ENCODE results near the gene NPW. TPM values are rescaled to one million over a fixed set of nuclear protein-coding genes. Genes with fewer than 3 reads are reported as not detected.
"Not testable (repeated sequence)": the region's sequence is repeated elsewhere in the genome, so short reads cannot be mapped to it uniquely, and the experiment has no call there.

Gene NPW
- total and polyA plus RNA-seq, 7 donors: 0.14 to 0.66 (median 0.43) TPM; not detected in 4

- Histone ChIP-seq H3K4me3 (peak overlapping the region; percentile 66), H3K27ac (peak overlapping the region; percentile 76), H3K36me3 (ENCODE audit: insufficient read depth in 1 of 2, low read depth in 1 of 2) (peaks cover 0 to 11% of the 10 kb centered on the region in 2 donors), H3K4me1 (peaks cover 8% of the 10 kb centered on the region), H3K27me3 (ENCODE audit: insufficient read depth in 3 of 3, low read length in 2 of 3) (no peaks in the 10 kb centered on the region), H3K9me3 (no peaks in the 10 kb centered on the region)
- intact Hi-C loops (cut with DNase I): no loop called here
- ATAC-seq: peak; percentile 17 to 38 (median 26)
- TF ChIP-seq CTCF (IDR thresholded peaks at IDR 0.05): no peak
- no peak for DNase-seq
- WGBS, 3 donors: 62 to 66% (median 64%) methylated on average over 7 to 15 of the region's 15 CpGs
Measured at GRCh38 chr16:2032285-2033056, 12.9 kb downstream of the NPW start.

- DNase-seq: peak in 1 of 2 donors; percentile 61
- peaks cover 0 to 12% of the 10 kb centered on the region in 2 donors for H3K36me3 ChIP-seq (ENCODE audit: insufficient read depth in 1 of 2, low read depth in 1 of 2)
- H3K4me1 ChIP-seq: peaks cover under 1% of the 10 kb centered on the region
- H3K9me3 ChIP-seq: no peaks in the 10 kb centered on the region
- H3K27ac ChIP-seq: peak overlapping the region; percentile 76
- peak overlapping the region; percentile 66 for H3K4me3 ChIP-seq
- no peaks in the 10 kb centered on the region for H3K27me3 ChIP-seq (ENCODE audit: insufficient read depth in 3 of 3, low read length in 2 of 3)
- 37 to 43% (median 38%) methylated on average over 30 to 37 of the region's 37 CpGs for WGBS, 3 donors
- peak; percentile 23 to 53 (median 42) for ATAC-seq
- no peak for TF ChIP-seq CTCF (IDR thresholded peaks at IDR 0.05)
- intact Hi-C loops (cut with DNase I): no loop called here
Measured at GRCh38 chr16:2033057-2033908, 13.7 kb downstream of the NPW start.

GRCh38 chr16:2033909-2034695 is 14.5 kb downstream of the NPW start:
- peaks cover 0 to 12% of the 10 kb centered on the region in 2 donors for H3K36me3 ChIP-seq (ENCODE audit: insufficient read depth in 1 of 2, low read depth in 1 of 2)
- not testable (repeated sequence) for DNase-seq
- peak overlapping the region; percentile 66 for H3K4me3 ChIP-seq

GRCh38 chr16:2034696-2035430 is 15.3 kb downstream of the NPW start:
- Histone ChIP-seq H3K4me3 (peak overlapping the region; percentile 53), H3K4me1 (peaks cover 6% of the 10 kb centered on the region), H3K27ac (peak overlapping the region; percentile 64), H3K36me3 (ENCODE audit: insufficient read depth in 1 of 2, low read depth in 1 of 2) (peaks cover 0 to 11% of the 10 kb centered on the region in 2 donors), H3K9me3 (no peaks in the 10 kb centered on the region), H3K27me3 (ENCODE audit: insufficient read depth in 3 of 3, low read length in 2 of 3) (no peaks in the 10 kb centered on the region)
- no peak for DNase-seq
- 59 to 76% (median 71%) methylated on average over 13 to 16 of the region's 17 CpGs for WGBS, 3 donors
- intact Hi-C loops (cut with DNase I): no loop called here
- TF ChIP-seq CTCF (IDR thresholded peaks at IDR 0.05): no peak
- ATAC-seq: no peak

More at GRCh38 chr16:2033909-2034695, 14.5 kb downstream of the NPW start:
- peak overlapping the region; percentile 76 for H3K27ac ChIP-seq
- 62 to 70% (median 67%) methylated on average over 12 to 16 of the region's 32 CpGs for WGBS, 3 donors
- H3K27me3 ChIP-seq (ENCODE audit: insufficient read depth in 3 of 3, low read length in 2 of 3); H3K9me3 ChIP-seq; H3K4me1 ChIP-seq; ATAC-seq; intact Hi-C loops (cut with DNase I): not testable (repeated sequence)
